ENCODE data around the gene JARID2. TPM values are rescaled to one million over a fixed set of nuclear protein-coding genes. Genes with fewer than 3 reads are reported as not detected.

Gene JARID2
- total and polyA plus RNA-seq, 4 donors: 3.8 to 14.8 (median 12.0) TPM

- Histone ChIP-seq H3K27me3 (ENCODE audit: control insufficient read depth in 3 of 3, insufficient read depth in 3 of 3, low read length in 2 of 3) (no peaks in the 10 kb centered on the region), H3K4me3 (no peak overlapping the region), H3K9ac (ENCODE audit: insufficient read depth in 1 of 2, low read length in 2 of 2) (no peak overlapping the region), H3K36me3 (ENCODE audit: control insufficient read depth in 4 of 4, insufficient read depth in 4 of 4, low read length in 4 of 4) (peaks cover 0 to 5% (median 2%) of the 10 kb centered on the region in 4 donors), H3K9me3 (ENCODE audit: control insufficient read depth in 4 of 4, insufficient read depth in 3 of 4, low read length in 3 of 4) (no peaks in the 10 kb centered on the region), H3K4me1 (ENCODE audit: control insufficient read depth in 5 of 5, insufficient read depth in 5 of 5, low read length in 5 of 5) (peaks cover 0 to 30% (median 13%) of the 10 kb centered on the region in 5 donors), H3K27ac (ENCODE audit: low read depth in 1 of 2, low read length in 1 of 2) (no peak overlapping the region)
- DNase-seq (no peak), ATAC-seq (ENCODE audit: insufficient read depth, low FRiP score) (no peak)
- TF ChIP-seq, protein P1, sequence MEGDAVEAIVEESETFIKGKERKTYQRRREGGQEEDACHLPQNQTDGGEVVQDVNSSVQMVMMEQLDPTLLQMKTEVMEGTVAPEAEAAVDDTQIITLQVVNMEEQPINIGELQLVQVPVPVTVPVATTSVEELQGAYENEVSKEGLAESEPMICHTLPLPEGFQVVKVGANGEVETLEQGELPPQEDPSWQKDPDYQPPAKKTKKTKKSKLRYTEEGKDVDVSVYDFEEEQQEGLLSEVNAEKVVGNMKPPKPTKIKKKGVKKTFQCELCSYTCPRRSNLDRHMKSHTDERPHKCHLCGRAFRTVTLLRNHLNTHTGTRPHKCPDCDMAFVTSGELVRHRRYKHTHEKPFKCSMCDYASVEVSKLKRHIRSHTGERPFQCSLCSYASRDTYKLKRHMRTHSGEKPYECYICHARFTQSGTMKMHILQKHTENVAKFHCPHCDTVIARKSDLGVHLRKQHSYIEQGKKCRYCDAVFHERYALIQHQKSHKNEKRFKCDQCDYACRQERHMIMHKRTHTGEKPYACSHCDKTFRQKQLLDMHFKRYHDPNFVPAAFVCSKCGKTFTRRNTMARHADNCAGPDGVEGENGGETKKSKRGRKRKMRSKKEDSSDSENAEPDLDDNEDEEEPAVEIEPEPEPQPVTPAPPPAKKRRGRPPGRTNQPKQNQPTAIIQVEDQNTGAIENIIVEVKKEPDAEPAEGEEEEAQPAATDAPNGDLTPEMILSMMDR (IDR thresholded peaks at IDR 0.05; ENCODE audit: control extremely low read depth, extremely low read depth): no peak
- 78 to 91% methylated on average over 5 of the region's 5 CpGs for WGBS, 2 donors
Measured at GRCh38 chr6:15447546-15448267, 201.8 kb downstream of the JARID2 start.

DNA sequence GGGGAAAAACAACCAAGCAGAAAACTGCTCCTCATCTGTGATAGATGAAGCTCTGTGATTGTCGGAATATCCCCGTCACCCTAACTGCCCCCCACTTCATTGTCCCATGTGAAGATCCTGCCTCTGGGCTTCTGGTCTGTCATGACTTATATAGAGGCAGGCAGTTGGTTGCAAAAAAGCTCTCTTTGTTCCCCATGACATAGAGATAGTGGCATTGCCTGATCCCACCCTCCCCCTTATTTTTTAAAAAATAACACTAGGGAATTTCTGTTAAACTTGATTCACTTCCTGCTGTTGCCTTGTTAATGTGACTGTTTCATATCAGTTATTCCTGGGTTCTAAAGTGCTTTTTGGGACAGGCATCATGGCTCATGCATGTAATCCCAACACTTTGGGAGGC lies 203.1 kb downstream of the JARID2 start:
- no peaks in the 10 kb centered on the region for H3K9me3 ChIP-seq (ENCODE audit: control insufficient read depth in 4 of 4, insufficient read depth in 3 of 4, low read length in 3 of 4)
- WGBS, 2 donors: 95 to 98% methylated on average over 2 of the region's 2 CpGs
- ATAC-seq (ENCODE audit: insufficient read depth, low FRiP score): no peak

DNA sequence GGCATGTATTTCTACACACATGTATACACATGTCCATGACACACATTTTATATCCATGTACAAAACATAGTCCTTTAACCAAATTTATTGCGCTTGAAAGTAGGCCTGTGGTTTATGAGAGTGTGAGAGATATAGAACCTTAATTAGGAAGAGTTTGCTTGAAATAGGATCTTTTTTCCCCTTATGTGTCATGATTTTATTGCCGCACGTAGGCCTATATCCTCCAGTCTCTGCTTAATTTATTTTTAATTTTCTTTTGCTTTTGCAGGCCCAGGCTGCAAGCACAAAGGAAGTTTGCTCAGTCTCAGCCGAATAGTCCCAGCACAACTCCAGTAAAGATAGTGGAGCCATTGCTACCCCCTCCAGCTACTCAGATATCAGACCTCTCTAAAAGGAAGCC lies 205.9 kb downstream of the JARID2 start:
- Histone ChIP-seq H3K27ac (ENCODE audit: low read depth in 1 of 2, low read length in 1 of 2) (no peak overlapping the region), H3K9ac (ENCODE audit: insufficient read depth in 1 of 2, low read length in 2 of 2) (no peak overlapping the region), H3K9me3 (ENCODE audit: control insufficient read depth in 4 of 4, insufficient read depth in 3 of 4, low read length in 3 of 4) (no peaks in the 10 kb centered on the region), H3K4me1 (ENCODE audit: control insufficient read depth in 5 of 5, insufficient read depth in 5 of 5, low read length in 5 of 5) (peaks cover 0 to 22% (median 0%) of the 10 kb centered on the region in 5 donors), H3K36me3 (ENCODE audit: control insufficient read depth in 4 of 4, insufficient read depth in 4 of 4, low read length in 4 of 4) (peaks cover 0 to 6% (median 2%) of the 10 kb centered on the region in 4 donors), H3K27me3 (ENCODE audit: control insufficient read depth in 3 of 3, insufficient read depth in 3 of 3, low read length in 2 of 3) (no peaks in the 10 kb centered on the region), H3K4me3 (no peak overlapping the region)
- ATAC-seq (ENCODE audit: insufficient read depth, low FRiP score): no peak
- no peak for DNase-seq
- TF ChIP-seq, protein P1 (IDR thresholded peaks at IDR 0.05; ENCODE audit: control extremely low read depth, extremely low read depth): no peak
- 90 to 96% methylated on average over 4 of the region's 4 CpGs for WGBS, 2 donors

More for the DNA sequence above, 203.1 kb downstream of the JARID2 start:
- Histone ChIP-seq H3K4me3 (no peak overlapping the region), H3K27ac (ENCODE audit: low read depth in 1 of 2, low read length in 1 of 2) (no peak overlapping the region), H3K4me1 (ENCODE audit: control insufficient read depth in 5 of 5, insufficient read depth in 5 of 5, low read length in 5 of 5) (peaks cover 0 to 32% (median 11%) of the 10 kb centered on the region in 5 donors), H3K27me3 (ENCODE audit: control insufficient read depth in 3 of 3, insufficient read depth in 3 of 3, low read length in 2 of 3) (no peaks in the 10 kb centered on the region), H3K9ac (ENCODE audit: insufficient read depth in 1 of 2, low read length in 2 of 2) (no peak overlapping the region), H3K36me3 (ENCODE audit: control insufficient read depth in 4 of 4, insufficient read depth in 4 of 4, low read length in 4 of 4) (peaks cover 0 to 6% (median 2%) of the 10 kb centered on the region in 4 donors)
- TF ChIP-seq, protein P1 (IDR thresholded peaks at IDR 0.05; ENCODE audit: control extremely low read depth, extremely low read depth): no peak
- no peak for DNase-seq
